Panc1 (cell line): Measurements from ENCODE around the gene NDUFB11. TPM values are rescaled to one million over a fixed set of nuclear protein-coding genes. Genes with fewer than 3 reads are reported as not detected.

Experiments used
- ATAC-seq: fragments of 200-7000 bp; cut with Tn5 transposase; 2 replicates; pipeline ENCODE4 v1.9.1; 2020; ENCODE audit warnings: mild to moderate bottlenecking, moderate library complexity
- BruUV-seq: library from RNA; stranded (reverse); fragments of 400-500 nt; replicated peaks from 2 replicates; lab custom pipeline; 2021; lab: Mats Ljungman, UMichigan
- CTCF ChIA-PET: fragments of 300-600 bp; sonication (Branson Sonifier 250); formaldehyde crosslinking; loops from one replicate; lab custom pipeline; 2022; ENCODE audit warnings: antibody characterized with exemption; lab: Charles Lee
- POLR2A ChIA-PET: fragments of 300-600 bp; sonication (Branson Sonifier 250); formaldehyde crosslinking; loops from one replicate; lab custom pipeline; 2022; ENCODE audit warnings: antibody characterized with exemption; lab: Charles Lee
- DNase-seq: peaks from one replicate; pipeline ENCODE4 v3.0.0-alpha.2; 2010; ENCODE audit warnings: low read depth, low spot score
- H3K27ac ChIP-seq: 2 replicates; pipeline ENCODE4 v1.5.1; 2011; ENCODE audit warnings: mild to moderate bottlenecking, low read length, inconsistent platforms
- H3K27me3 ChIP-seq: fragments of 200-500 bp; sonication (Bioruptor generic); 2 replicates; pipeline ENCODE4 v1.6.0; 2014; ENCODE audit warnings: low read length, inconsistent platforms; ENCODE audit not compliant: control insufficient read depth, insufficient read depth
- H3K36me3 ChIP-seq: fragments of 200-500 bp; sonication (Bioruptor generic); 2 replicates; pipeline ENCODE4 v1.5.1; 2014; ENCODE audit warnings: inconsistent platforms, mild to moderate bottlenecking, low read length, moderate library complexity; ENCODE audit not compliant: control insufficient read depth, insufficient read depth
- H3K4me1 ChIP-seq: 2 replicates; pipeline ENCODE4 v1.5.1; 2011; ENCODE audit warnings: inconsistent platforms, mild to moderate bottlenecking, low read length, moderate library complexity; ENCODE audit not compliant: control insufficient read depth, insufficient read depth
- H3K4me3 ChIP-seq, 2 experiments: 2 replicates each; pipeline ENCODE4 v1.5.1; 2011 to 2012; ENCODE audit warnings: low read depth in 2 of 2, low read length in 2 of 2, mild to moderate bottlenecking in 2 of 2, inconsistent platforms in 1 of 2, moderate library complexity in 1 of 2
- H3K9me3 ChIP-seq: fragments of 200-500 bp; sonication (Bioruptor generic); 2 replicates; pipeline ENCODE4 v1.5.1; 2014; ENCODE audit warnings: low read depth, mild to moderate bottlenecking, inconsistent platforms, low read length, moderate library complexity; ENCODE audit not compliant: control insufficient read depth, insufficient read depth
- CTCF ChIP-seq: fragments of 450-650 bp; IDR thresholded peaks from 2 replicates; pipeline ENCODE4 v1.5.1; 2017; ENCODE audit warnings: mild to moderate bottlenecking
- POLR2AphosphoS5 ChIP-seq: IDR thresholded peaks from 2 replicates; pipeline ENCODE4 v1.6.1; 2012; ENCODE audit warnings: mild to moderate bottlenecking, low read depth, low read length, moderate library complexity
- REST ChIP-seq, 2 experiments: IDR thresholded peaks; 2 replicates each; pipeline ENCODE4 v1.6.1; 2011 to 2012; ENCODE audit warnings: low read depth in 2 of 2, control low read depth in 1 of 2, low read length in 1 of 2, mild to moderate bottlenecking in 1 of 2, moderate library complexity in 1 of 2; ENCODE audit not compliant: insufficient read depth in 1 of 2
- SIN3A ChIP-seq: IDR thresholded peaks from 2 replicates; pipeline ENCODE4 v1.6.1; 2012; ENCODE audit warnings: low read depth, mild to moderate bottlenecking, low read length, moderate library complexity, borderline replicate concordance; ENCODE audit not compliant: insufficient read depth
- TCF7L2 ChIP-seq: IDR thresholded peaks from 2 replicates; pipeline ENCODE4 v1.6.1; 2011; ENCODE audit warnings: mild to moderate bottlenecking, low read depth, low read length, inconsistent platforms
- in situ Hi-C: cut with HindIII; loops from 2 replicates; pipeline ENCODE4 v1.10.0; 2016; ENCODE audit warnings: low sequenced_read_pairs, low pct_unique_long_range_greater_than_20kb
- intact Hi-C: fragments of 100-400 bp; cut with micrococcal nuclease; formaldehyde crosslinking; loops from one replicate; pipeline ENCODE4 v1.10.0; 2022; ENCODE audit not compliant: unreplicated experiment
- total RNA-seq: library from RNA; stranded (reverse); gene quantifications from one replicate; pipeline ENCODE4 v1.2.1, GENCODE V29; 2021; ENCODE audit not compliant: unreplicated experiment

Gene NDUFB11
- total RNA-seq, 1 experiment from 2014 or later: 109 TPM

- H3K27me3 ChIP-seq: no peaks in the 10 kb centered on the region
- DNase-seq (no peak), ATAC-seq (no peak)
- TF ChIP-seq CTCF: no peak
- in situ Hi-C loops (no loop called here), intact Hi-C loops (no loop called here)
- no peak overlapping the region for H3K4me3 ChIP-seq
- no peaks in the 10 kb centered on the region for H3K9me3 ChIP-seq
- H3K27ac ChIP-seq: no peak overlapping the region
- BruUV-seq: no TSS peak
- CTCF ChIA-PET: no interaction called here
- no peaks in the 10 kb centered on the region for H3K4me1 ChIP-seq
- no peaks in the 10 kb centered on the region; the same call in 1 of the 2 replicates for H3K36me3 ChIP-seq
- POLR2A ChIA-PET: interaction anchor here (0.7 kb wide), 1 partner anchor 33 kb away, joined by 11 read pairs; no protein-coding TSS in a partner anchor
Observed at GRCh38 chrX:47158781-47159180, 14.3 kb upstream of the NDUFB11 start.

- DNase-seq (no peak), ATAC-seq (no peak; the same call in 1 of the 2 replicates)
- in situ Hi-C loops: no loop called here
- peaks cover 3% of the 10 kb centered on the region; the same call in 1 of the 2 replicates for H3K36me3 ChIP-seq
- CTCF ChIA-PET: no interaction called here
- no peak overlapping the region for H3K27ac ChIP-seq
- no peaks in the 10 kb centered on the region for H3K27me3 ChIP-seq
- intact Hi-C loops: no loop called here
- H3K4me3 ChIP-seq: no peak overlapping the region
- no TSS peak for BruUV-seq
- no peaks in the 10 kb centered on the region for H3K9me3 ChIP-seq
- no peaks in the 10 kb centered on the region for H3K4me1 ChIP-seq
- POLR2A ChIA-PET: interaction anchor here (0.7 kb wide), 1 partner anchor 34 kb away, joined by 11 read pairs; no protein-coding TSS in a partner anchor
- TF ChIP-seq POLR2AphosphoS5: no peak
- no peak for TF ChIP-seq TCF7L2
- TF ChIP-seq CTCF: no peak
- TF ChIP-seq SIN3A: no peak
Observed at GRCh38 chrX:47158131-47158530, 13.6 kb upstream of the NDUFB11 start.

GRCh38 chrX:47156611-47157520, 12.4 kb upstream of the NDUFB11 start:
- TF ChIP-seq POLR2AphosphoS5 (no peak), CTCF (no peak), REST (IDR thresholded peaks at IDR 0.05; ENCODE audit: insufficient read depth in 1 of 2, low read depth in 2 of 2, low read length in 1 of 2) (no peak), SIN3A (no peak), TCF7L2 (no peak)
- Histone ChIP-seq H3K36me3 (peaks cover 3% of the 10 kb centered on the region), H3K27me3 (no peaks in the 10 kb centered on the region), H3K27ac (no peak overlapping the region), H3K9me3 (no peaks in the 10 kb centered on the region), H3K4me3 (no peak overlapping the region), H3K4me1 (no peaks in the 10 kb centered on the region)
- ATAC-seq: no peak
- no TSS peak for BruUV-seq
- DNase-seq: no peak
- ChIA-PET POLR2A (no interaction called here), CTCF (no interaction called here)
- in situ Hi-C loops (no loop called here), intact Hi-C loops (no loop called here)
